Uterus (tissue), 2 donors: ENCODE results near the gene TRAF5.

ENCODE experiments used
- POLR2A ChIP-seq, 2 donors: fragments of 450-650 bp; IDR thresholded peaks; one replicate each; pipeline ENCODE4 v1.6.1; 2016; ENCODE audit warnings: antibody characterized with exemption in 2 of 2, mild to moderate bottlenecking in 1 of 2, moderate library complexity in 1 of 2
- TF ChIP-seq, protein P1 (sequence below), 4 experiments: fragments of 200-600 bp in 2 of 4; fragments of 450-650 bp in 2 of 4; sonication (generic) in 2 of 4; IDR thresholded peaks; one replicate each; pipeline ENCODE4 v1.5.1; 2016 to 2019; ENCODE audit warnings: antibody characterized with exemption in 4 of 4, mild to moderate bottlenecking in 2 of 4, moderate library complexity in 1 of 4

DNA sequence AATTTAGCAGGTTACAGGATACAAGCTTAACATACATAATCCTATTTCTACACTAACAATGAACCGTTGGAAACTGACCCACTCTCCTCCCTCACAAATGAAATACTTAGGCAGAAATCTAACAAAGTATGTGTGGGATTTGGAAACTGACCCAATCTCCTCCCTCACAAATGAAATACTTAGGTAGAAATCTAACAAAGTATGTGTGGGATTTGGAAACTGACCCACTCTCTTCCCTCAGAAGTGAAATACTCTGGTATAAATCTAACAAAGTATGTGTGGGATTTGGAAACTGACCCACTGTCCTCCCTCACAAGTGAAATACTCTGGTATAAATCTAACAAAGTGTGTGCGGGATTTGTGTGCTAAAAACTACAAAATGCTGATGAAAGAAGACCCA is 60.3 kb downstream of the TRAF5 start:
- TF ChIP-seq, protein P1, sequence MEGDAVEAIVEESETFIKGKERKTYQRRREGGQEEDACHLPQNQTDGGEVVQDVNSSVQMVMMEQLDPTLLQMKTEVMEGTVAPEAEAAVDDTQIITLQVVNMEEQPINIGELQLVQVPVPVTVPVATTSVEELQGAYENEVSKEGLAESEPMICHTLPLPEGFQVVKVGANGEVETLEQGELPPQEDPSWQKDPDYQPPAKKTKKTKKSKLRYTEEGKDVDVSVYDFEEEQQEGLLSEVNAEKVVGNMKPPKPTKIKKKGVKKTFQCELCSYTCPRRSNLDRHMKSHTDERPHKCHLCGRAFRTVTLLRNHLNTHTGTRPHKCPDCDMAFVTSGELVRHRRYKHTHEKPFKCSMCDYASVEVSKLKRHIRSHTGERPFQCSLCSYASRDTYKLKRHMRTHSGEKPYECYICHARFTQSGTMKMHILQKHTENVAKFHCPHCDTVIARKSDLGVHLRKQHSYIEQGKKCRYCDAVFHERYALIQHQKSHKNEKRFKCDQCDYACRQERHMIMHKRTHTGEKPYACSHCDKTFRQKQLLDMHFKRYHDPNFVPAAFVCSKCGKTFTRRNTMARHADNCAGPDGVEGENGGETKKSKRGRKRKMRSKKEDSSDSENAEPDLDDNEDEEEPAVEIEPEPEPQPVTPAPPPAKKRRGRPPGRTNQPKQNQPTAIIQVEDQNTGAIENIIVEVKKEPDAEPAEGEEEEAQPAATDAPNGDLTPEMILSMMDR (IDR thresholded peaks at IDR 0.05), result no peak
- TF ChIP-seq POLR2A (IDR thresholded peaks at IDR 0.05), result no peak
